Panc1 (cell line): Measurements from ENCODE around the gene PIGA.

Experiments
- POLR2AphosphoS5 ChIP-seq: IDR thresholded peaks from 2 replicates; pipeline ENCODE4 v1.6.1; 2012; ENCODE audit warnings: mild to moderate bottlenecking, low read depth, low read length, moderate library complexity
- SIN3A ChIP-seq: IDR thresholded peaks from 2 replicates; pipeline ENCODE4 v1.6.1; 2012; ENCODE audit warnings: low read depth, mild to moderate bottlenecking, low read length, moderate library complexity, borderline replicate concordance; ENCODE audit not compliant: insufficient read depth
- TCF7L2 ChIP-seq: IDR thresholded peaks from 2 replicates; pipeline ENCODE4 v1.6.1; 2011; ENCODE audit warnings: mild to moderate bottlenecking, low read depth, low read length, inconsistent platforms
- TF ChIP-seq, protein P1 (sequence below): fragments of 450-650 bp; IDR thresholded peaks from 2 replicates; pipeline ENCODE4 v1.5.1; 2017; ENCODE audit warnings: mild to moderate bottlenecking
- TF ChIP-seq, protein P2 (sequence below), 2 experiments: IDR thresholded peaks; 2 replicates each; pipeline ENCODE4 v1.6.1; 2011 to 2012; ENCODE audit warnings: low read depth in 2 of 2, control low read depth in 1 of 2, low read length in 1 of 2, mild to moderate bottlenecking in 1 of 2, moderate library complexity in 1 of 2; ENCODE audit not compliant: insufficient read depth in 1 of 2

DNA sequence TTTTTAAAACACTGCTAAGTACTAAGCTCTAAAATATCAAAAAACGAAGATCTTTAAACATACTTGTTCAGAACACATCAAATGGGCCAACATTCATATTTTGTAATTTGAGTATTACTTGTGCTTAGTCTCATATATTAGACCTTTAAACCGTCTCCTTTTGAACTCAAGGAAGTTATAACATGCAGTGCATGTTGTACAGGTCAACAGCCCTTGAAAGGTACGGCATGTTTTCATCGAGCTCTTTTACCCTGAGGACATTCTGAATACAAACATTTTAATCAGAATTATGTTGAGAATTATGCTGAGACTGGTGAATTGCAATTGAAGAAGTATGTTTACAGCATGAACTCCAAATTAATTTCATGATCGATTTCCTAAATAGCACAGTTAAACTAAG is 12.9 kb downstream of the PIGA start:
- TF ChIP-seq, protein P1, sequence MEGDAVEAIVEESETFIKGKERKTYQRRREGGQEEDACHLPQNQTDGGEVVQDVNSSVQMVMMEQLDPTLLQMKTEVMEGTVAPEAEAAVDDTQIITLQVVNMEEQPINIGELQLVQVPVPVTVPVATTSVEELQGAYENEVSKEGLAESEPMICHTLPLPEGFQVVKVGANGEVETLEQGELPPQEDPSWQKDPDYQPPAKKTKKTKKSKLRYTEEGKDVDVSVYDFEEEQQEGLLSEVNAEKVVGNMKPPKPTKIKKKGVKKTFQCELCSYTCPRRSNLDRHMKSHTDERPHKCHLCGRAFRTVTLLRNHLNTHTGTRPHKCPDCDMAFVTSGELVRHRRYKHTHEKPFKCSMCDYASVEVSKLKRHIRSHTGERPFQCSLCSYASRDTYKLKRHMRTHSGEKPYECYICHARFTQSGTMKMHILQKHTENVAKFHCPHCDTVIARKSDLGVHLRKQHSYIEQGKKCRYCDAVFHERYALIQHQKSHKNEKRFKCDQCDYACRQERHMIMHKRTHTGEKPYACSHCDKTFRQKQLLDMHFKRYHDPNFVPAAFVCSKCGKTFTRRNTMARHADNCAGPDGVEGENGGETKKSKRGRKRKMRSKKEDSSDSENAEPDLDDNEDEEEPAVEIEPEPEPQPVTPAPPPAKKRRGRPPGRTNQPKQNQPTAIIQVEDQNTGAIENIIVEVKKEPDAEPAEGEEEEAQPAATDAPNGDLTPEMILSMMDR = no peak
- TF ChIP-seq POLR2AphosphoS5 = no peak
- TF ChIP-seq, protein P2, sequence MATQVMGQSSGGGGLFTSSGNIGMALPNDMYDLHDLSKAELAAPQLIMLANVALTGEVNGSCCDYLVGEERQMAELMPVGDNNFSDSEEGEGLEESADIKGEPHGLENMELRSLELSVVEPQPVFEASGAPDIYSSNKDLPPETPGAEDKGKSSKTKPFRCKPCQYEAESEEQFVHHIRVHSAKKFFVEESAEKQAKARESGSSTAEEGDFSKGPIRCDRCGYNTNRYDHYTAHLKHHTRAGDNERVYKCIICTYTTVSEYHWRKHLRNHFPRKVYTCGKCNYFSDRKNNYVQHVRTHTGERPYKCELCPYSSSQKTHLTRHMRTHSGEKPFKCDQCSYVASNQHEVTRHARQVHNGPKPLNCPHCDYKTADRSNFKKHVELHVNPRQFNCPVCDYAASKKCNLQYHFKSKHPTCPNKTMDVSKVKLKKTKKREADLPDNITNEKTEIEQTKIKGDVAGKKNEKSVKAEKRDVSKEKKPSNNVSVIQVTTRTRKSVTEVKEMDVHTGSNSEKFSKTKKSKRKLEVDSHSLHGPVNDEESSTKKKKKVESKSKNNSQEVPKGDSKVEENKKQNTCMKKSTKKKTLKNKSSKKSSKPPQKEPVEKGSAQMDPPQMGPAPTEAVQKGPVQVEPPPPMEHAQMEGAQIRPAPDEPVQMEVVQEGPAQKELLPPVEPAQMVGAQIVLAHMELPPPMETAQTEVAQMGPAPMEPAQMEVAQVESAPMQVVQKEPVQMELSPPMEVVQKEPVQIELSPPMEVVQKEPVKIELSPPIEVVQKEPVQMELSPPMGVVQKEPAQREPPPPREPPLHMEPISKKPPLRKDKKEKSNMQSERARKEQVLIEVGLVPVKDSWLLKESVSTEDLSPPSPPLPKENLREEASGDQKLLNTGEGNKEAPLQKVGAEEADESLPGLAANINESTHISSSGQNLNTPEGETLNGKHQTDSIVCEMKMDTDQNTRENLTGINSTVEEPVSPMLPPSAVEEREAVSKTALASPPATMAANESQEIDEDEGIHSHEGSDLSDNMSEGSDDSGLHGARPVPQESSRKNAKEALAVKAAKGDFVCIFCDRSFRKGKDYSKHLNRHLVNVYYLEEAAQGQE (IDR thresholded peaks at IDR 0.05; ENCODE audit: insufficient read depth in 1 of 2, low read depth in 2 of 2, low read length in 1 of 2) = no peak
- TF ChIP-seq SIN3A = no peak
- TF ChIP-seq TCF7L2 = no peak
